NT2/D1 (cell line): ENCODE data around the gene C1QTNF4.

Experiments used
- SUZ12 ChIP-seq: IDR thresholded peaks from 2 replicates; pipeline ENCODE4 v1.6.1; 2011; ENCODE audit not compliant: insufficient read length, insufficient read depth; ENCODE audit errors: extremely low read depth
- ZNF274 ChIP-seq: IDR thresholded peaks from 2 replicates; pipeline ENCODE4 v1.6.1; 2011; ENCODE audit warnings: mild to moderate bottlenecking, low read depth, low read length

GRCh38 chr11:47560426-47560825 lies 33.8 kb downstream of the C1QTNF4 start:
- TF ChIP-seq SUZ12 (no peak), ZNF274 (no peak)
